Activated CD4-positive, alpha-beta T cell treated with anti-CD3 and anti-CD28 coated beads, Interleukin-2, amount 50 U/mL, for 4 hours (primary cell): ENCODE results near the gene CDY1.
"Not testable (repeated sequence)": the region's sequence is repeated elsewhere in the genome, so short reads cannot be mapped to it uniquely, and the experiment has no call there.

Source experiments
- DNase-seq, 2 experiments: peaks; one replicate each; pipeline ENCODE4 v3.0.0-alpha.2; 2020

CDY1 gene

DNA sequence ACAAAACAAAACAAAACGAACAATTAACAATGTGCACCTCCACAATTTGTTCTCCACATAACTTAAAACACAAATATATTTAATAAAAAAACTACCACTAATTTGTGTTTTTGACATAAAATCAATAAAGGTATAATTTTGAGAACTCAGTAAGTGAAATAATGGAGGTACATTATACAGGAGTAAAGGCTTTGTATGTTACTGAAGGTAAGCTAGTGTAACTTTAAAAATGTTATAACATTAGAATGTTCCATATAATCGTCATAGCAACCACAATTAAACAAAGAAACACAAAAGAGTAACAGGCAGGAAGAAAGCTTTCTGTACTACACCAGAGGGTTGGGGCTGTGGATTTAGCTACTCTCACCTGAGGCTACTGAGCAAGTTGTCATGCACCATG is at the start of gene CDY1:
Gene CDY1 (plus strand): TSS at position 301 of the 400 bp plus-strand sequence. CDS start 326 bp downstream, outside the sequence.
- not testable (repeated sequence) for DNase-seq

GRCh38 chrY:25593336-25593735 is 28.6 kb upstream of the CDY1 start:
- not testable (repeated sequence) for DNase-seq

GRCh38 chrY:25620209-25620608 is 1.7 kb upstream of the CDY1 start:
- DNase-seq: not testable (repeated sequence)

DNA sequence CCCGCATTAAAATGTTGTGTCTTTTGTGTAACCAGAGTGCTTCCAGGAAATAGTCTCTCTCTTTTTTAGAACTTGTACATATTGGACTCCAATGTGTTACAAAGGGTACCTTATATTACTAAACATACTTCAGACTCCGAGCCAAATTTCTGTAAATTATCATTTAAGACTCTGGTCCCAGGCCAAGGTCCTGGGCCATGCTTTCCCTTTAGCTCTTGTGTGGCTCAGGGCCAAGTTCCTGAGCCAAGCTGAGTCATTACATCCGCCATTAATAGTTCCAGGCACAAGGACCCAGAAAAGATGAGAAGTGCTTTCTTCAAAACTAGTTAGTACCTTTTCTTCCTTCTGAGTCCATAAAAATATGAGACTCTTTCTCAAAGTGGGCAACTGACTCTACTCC is 4.6 kb downstream of the CDY1 start:
- DNase-seq: not testable (repeated sequence)

DNA sequence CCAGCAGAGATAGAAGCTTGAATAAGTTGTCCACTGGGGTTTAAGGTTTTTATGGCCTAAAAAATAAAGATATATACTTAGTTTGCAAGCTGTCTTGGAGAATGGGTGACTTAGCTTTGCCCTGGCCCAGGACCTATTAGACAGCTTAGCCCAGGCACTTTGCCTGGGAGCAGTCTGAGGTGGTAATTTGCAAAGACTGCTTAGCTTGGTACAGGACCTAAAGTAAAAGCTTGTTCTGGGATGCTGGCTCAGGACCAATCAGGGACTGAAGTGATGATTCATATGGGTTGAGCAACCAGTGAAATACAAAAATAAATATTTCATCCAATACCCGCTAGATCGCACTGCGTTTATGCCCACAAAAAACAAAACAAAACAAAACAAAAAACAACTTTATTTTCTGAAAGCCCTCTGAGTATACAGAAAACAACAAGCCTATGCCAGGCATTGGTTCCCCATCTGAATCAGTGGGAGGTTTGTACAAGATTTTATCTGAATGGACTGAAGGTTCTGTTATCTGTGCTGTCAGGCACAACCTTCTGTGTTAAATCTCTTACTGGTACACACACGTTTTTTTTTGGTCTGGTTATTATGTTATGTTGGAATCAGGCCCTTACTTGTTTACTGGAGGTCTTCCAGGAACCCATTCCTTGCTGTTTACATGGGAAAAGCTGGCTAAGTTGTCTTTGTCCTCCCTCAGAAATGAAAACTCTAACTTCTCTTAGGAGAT is 8.6 kb downstream of the CDY1 start:
- DNase-seq: not testable (repeated sequence)

DNA sequence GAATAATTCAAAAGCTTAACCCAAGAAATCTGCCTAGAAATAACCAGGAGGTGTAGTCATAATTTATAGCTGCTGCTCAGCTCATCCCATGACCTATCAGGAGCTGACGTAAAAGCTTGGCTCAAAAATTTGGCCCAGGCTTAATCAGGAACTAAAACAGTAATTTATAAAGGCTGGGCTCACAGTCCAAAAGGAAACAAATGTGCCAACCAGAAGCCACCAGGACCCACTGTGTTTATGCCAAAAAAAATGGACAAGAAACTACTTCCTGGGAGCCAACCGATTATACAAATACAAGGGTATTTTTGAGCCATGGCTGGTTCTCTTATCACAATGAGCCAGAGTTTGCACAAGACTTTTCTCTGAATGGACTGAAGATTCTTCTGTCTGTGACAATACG is 17.9 kb downstream of the CDY1 start:
- DNase-seq: not testable (repeated sequence)

GRCh38 chrY:25643024-25643915 is 21.4 kb downstream of the CDY1 start:
- DNase-seq: not testable (repeated sequence)
